Measurements from ENCODE around the gene CACNA1I. TPM values are rescaled to one million over a fixed set of nuclear protein-coding genes. Genes with fewer than 3 reads are reported as not detected.

The CACNA1I gene
- total and polyA plus RNA-seq, 2 donors (not counting 3 experiments of a cell fraction or from before 2014, with no cell fraction given), result not detected

- Histone ChIP-seq H3K4me1 (ENCODE audit: control insufficient read depth, extremely low read depth, insufficient read depth, low read length) (peaks cover 30% of the 10 kb centered on the region), H3K9me3 (replicated peaks; ENCODE audit: control insufficient read depth, insufficient read depth, low read length) (no peaks in the 10 kb centered on the region), H3K9me1 (replicated peaks; ENCODE audit: control insufficient read depth, extremely low read depth, insufficient read depth, low read length) (no peaks in the 10 kb centered on the region), H3K27ac (ENCODE audit: insufficient read depth, low read depth, low read length) (no peak overlapping the region), H3K4me3 (replicated peaks in 1 of 3; ENCODE audit: insufficient read depth in 1 of 3, low read depth in 1 of 3, low read length in 3 of 3) (no peak overlapping the region), H3K79me2 (ENCODE audit: control insufficient read depth, insufficient read depth, low read length) (peaks cover 55% of the 10 kb centered on the region), H3K9ac (replicated peaks; ENCODE audit: extremely low read depth, insufficient read depth, low read length) (no peak overlapping the region), H2AFZ (ENCODE audit: low read depth, low read length) (no peak overlapping the region), H3K4me2 (ENCODE audit: insufficient read depth, low read length) (no peak overlapping the region), H4K20me1 (replicated peaks; ENCODE audit: control insufficient read depth, extremely low read depth, insufficient read depth, low read length) (no peaks in the 10 kb centered on the region), H3K36me3 (ENCODE audit: control insufficient read depth in 2 of 2, extremely low read depth in 1 of 2, insufficient read depth in 2 of 2, low read length in 2 of 2) (peaks cover 5 to 18% of the 10 kb centered on the region in 2 experiments), H3K27me3 (ENCODE audit: control insufficient read depth in 2 of 2, insufficient read depth in 2 of 2, low read length in 2 of 2) (no peaks in the 10 kb centered on the region)
- CTCF ChIA-PET, result interaction anchor here (1.8 to 6.4 kb wide), 2 partner anchors 12 to 29 kb away, joined by 5 to 130 read pairs; no protein-coding TSS in a partner anchor
- no TSS peak for BruUV-seq (replicated peaks)
- DNase-seq (ENCODE audit: low read depth, low spot score) (no peak), FAIRE-seq (no peak)
- dilution Hi-C loops (cut with MboI; ENCODE audit: extremely low pct_ligation_motif_present, low sequenced_read_pairs) (no loop called here), intact Hi-C loops (cut with micrococcal nuclease) (loop anchor here (10.0 kb wide), 2 partner anchors 272 to 352 kb away; no protein-coding TSS in a partner anchor)
- peak; percentile 47 for TF ChIP-seq POLR2A (IDR thresholded peaks at IDR 0.05; ENCODE audit: low read depth, low read length)
- peak; percentile 26 for TF ChIP-seq POLR2AphosphoS5 (IDR thresholded peaks at IDR 0.05; ENCODE audit: insufficient read depth, low read depth, low read length)
- TF ChIP-seq, protein P1, sequence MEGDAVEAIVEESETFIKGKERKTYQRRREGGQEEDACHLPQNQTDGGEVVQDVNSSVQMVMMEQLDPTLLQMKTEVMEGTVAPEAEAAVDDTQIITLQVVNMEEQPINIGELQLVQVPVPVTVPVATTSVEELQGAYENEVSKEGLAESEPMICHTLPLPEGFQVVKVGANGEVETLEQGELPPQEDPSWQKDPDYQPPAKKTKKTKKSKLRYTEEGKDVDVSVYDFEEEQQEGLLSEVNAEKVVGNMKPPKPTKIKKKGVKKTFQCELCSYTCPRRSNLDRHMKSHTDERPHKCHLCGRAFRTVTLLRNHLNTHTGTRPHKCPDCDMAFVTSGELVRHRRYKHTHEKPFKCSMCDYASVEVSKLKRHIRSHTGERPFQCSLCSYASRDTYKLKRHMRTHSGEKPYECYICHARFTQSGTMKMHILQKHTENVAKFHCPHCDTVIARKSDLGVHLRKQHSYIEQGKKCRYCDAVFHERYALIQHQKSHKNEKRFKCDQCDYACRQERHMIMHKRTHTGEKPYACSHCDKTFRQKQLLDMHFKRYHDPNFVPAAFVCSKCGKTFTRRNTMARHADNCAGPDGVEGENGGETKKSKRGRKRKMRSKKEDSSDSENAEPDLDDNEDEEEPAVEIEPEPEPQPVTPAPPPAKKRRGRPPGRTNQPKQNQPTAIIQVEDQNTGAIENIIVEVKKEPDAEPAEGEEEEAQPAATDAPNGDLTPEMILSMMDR (IDR thresholded peaks at IDR 0.05; ENCODE audit: extremely low read depth in 1 of 2, insufficient read depth in 1 of 2, low read depth in 1 of 2, low read length in 2 of 2), result no peak
- POLR2A ChIA-PET, result interaction anchor here (0.7 to 1.6 kb wide), 2 partner anchors 33 to 505 kb away, joined by 6 to 8 read pairs; no protein-coding TSS in a partner anchor
These were observed 43.8 kb upstream of the CACNA1I start for GRCh38 chr22:39526736-39527171.

DNA sequence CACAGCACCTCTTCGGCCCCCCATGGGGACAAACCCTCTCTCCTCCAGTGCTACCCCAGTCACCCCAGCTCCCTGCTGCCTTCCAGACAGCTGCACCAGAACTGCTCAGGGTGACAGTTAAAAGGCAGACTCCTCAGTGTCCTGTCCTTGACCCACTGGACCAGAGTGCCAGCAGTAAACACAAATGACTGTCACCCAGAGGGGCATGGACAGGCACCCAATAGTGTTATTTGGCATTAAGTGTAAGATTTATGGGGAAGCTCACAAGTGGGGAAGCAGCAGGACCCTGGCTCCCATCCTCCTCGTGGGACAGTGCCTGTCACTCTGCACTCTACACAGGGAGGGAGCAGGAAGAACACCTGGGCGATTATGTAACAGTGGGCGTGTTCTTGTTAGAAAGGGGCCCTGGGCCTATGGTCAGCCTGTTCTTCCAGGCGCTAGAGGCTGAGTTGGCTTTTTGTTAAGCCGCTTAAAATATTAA lies 43.0 kb upstream of the CACNA1I start:
- H3K4me1 ChIP-seq (ENCODE audit: control insufficient read depth, extremely low read depth, insufficient read depth, low read length), result peaks cover 32% of the 10 kb centered on the region
- ChIA-PET CTCF (interaction anchor here (0.8 to 6.4 kb wide), 5 partner anchors 11 to 393 kb away, joined by 3 to 197 read pairs (median 58); no protein-coding TSS in a partner anchor), POLR2A (no interaction called here)
- H3K4me2 ChIP-seq (ENCODE audit: insufficient read depth, low read length), result no peak overlapping the region
- no peak overlapping the region for H3K9ac ChIP-seq (replicated peaks; ENCODE audit: extremely low read depth, insufficient read depth, low read length)
- FAIRE-seq (no peak), DNase-seq (ENCODE audit: low read depth, low spot score) (no peak)
- BruUV-seq (replicated peaks), result no TSS peak
- H3K4me3 ChIP-seq (replicated peaks in 1 of 3; ENCODE audit: insufficient read depth in 1 of 3, low read depth in 1 of 3, low read length in 3 of 3), result no peak overlapping the region
- H2AFZ ChIP-seq (ENCODE audit: low read depth, low read length), result no peak overlapping the region
- H3K27me3 ChIP-seq (ENCODE audit: control insufficient read depth in 2 of 2, insufficient read depth in 2 of 2, low read length in 2 of 2), result no peaks in the 10 kb centered on the region
- H3K79me2 ChIP-seq (ENCODE audit: control insufficient read depth, insufficient read depth, low read length), result peaks cover 55% of the 10 kb centered on the region
- peaks cover 5 to 14% of the 10 kb centered on the region in 2 experiments for H3K36me3 ChIP-seq (ENCODE audit: control insufficient read depth in 2 of 2, extremely low read depth in 1 of 2, insufficient read depth in 2 of 2, low read length in 2 of 2)
- intact Hi-C loops (cut with micrococcal nuclease) (loop anchor here (10.0 kb wide), 2 partner anchors 273 to 353 kb away; no protein-coding TSS in a partner anchor), dilution Hi-C loops (cut with MboI; ENCODE audit: extremely low pct_ligation_motif_present, low sequenced_read_pairs) (no loop called here)
- TF ChIP-seq, protein P1 (IDR thresholded peaks at IDR 0.05; ENCODE audit: extremely low read depth in 1 of 2, insufficient read depth in 1 of 2, low read depth in 1 of 2, low read length in 2 of 2), result no peak
- TF ChIP-seq MYC (IDR thresholded peaks at IDR 0.05; ENCODE audit: low read depth, low read length) (no peak), JUN (IDR thresholded peaks at IDR 0.05; ENCODE audit: borderline replicate concordance, insufficient read depth, insufficient read length, low read depth) (no peak), POLR2AphosphoS5 (IDR thresholded peaks at IDR 0.05; ENCODE audit: insufficient read depth, low read depth, low read length) (no peak), POLR2A (IDR thresholded peaks at IDR 0.05; ENCODE audit: low read depth, low read length) (no peak), GATA2 (IDR thresholded peaks at IDR 0.05; ENCODE audit: insufficient read depth, insufficient read length, low read depth, low read length) (no peak), EZH2 (IDR thresholded peaks at IDR 0.05; ENCODE audit: borderline replicate concordance, low read depth, low read length, severe bottlenecking) (no peak), FOS (IDR thresholded peaks at IDR 0.05; ENCODE audit: borderline replicate concordance, insufficient read depth, low read length) (no peak), MAX (IDR thresholded peaks at IDR 0.05; ENCODE audit: insufficient read depth, insufficient read length) (no peak)
- H3K9me3 ChIP-seq (replicated peaks; ENCODE audit: control insufficient read depth, insufficient read depth, low read length), result no peaks in the 10 kb centered on the region
- H3K27ac ChIP-seq (ENCODE audit: insufficient read depth, low read depth, low read length), result no peak overlapping the region
- no peaks in the 10 kb centered on the region for H3K9me1 ChIP-seq (replicated peaks; ENCODE audit: control insufficient read depth, extremely low read depth, insufficient read depth, low read length)
- no peaks in the 10 kb centered on the region for H4K20me1 ChIP-seq (replicated peaks; ENCODE audit: control insufficient read depth, extremely low read depth, insufficient read depth, low read length)
